Dendritic cell treated with granulocyte-macrophage colony-stimulating factor and Interleukin-4, amounts not matched to agents 40 ng/mL and 50 ng/mL, for 4 days (primary cell): Measurements from ENCODE around the gene WFS1.

Experiments
- H3K27ac Mint-ChIP-seq: one replicate; pipeline ENCODE4 v1.8.0; 2022; ENCODE audit warnings: mild to moderate bottlenecking, mixed read lengths
- H3K27me3 Mint-ChIP-seq: one replicate; pipeline ENCODE4 v1.8.0; 2022; ENCODE audit warnings: mild to moderate bottlenecking, mixed read lengths
- H3K36me3 Mint-ChIP-seq: one replicate; pipeline ENCODE4 v1.8.0; 2022; ENCODE audit warnings: low read depth, mixed read lengths
- H3K4me1 Mint-ChIP-seq: one replicate; pipeline ENCODE4 v1.8.0; 2022; ENCODE audit warnings: low read depth, mixed read lengths
- H3K4me3 Mint-ChIP-seq: one replicate; pipeline ENCODE4 v1.8.0; 2022; ENCODE audit warnings: mild to moderate bottlenecking, moderate library complexity, mixed read lengths
- H3K9me3 Mint-ChIP-seq: one replicate; pipeline ENCODE4 v1.8.0; 2022; ENCODE audit warnings: mixed read lengths
- intact Hi-C: fragments of 100-400 bp; cut with micrococcal nuclease; formaldehyde crosslinking; loops from one replicate; pipeline ENCODE4 v1.15.0; 2022

Gene WFS1

DNA sequence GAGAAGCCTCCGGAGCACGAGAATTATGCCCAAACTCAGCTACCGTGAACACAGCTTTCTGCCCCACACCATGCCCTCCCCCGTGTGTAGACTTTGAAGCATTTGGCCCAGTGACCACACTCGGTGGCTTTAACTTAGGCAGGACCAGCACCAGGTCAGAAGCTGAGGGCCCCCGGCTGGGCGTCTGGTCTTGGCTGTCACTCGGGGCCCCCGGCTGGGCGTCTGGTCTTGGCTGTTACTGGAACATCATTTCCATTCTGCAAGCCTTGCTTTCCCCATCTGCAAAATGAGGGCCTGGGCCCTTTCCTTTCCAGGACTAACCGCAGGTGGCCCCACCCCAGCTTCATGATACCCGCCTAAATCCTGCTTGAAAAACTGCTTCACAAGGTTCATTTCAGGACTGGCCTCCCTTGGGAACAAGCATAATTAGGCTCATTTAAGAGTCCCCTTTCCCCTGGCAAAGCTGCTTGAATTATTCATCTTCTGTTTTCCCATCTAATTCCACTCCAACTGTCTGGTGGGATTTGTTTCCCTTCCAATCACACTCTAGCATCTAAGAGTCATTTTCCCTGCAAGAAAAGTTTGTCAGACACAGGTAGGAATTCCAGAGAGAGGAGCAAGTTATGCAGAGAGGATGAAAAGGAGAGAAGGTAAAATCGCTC, 82.5 kb downstream of the WFS1 start:
- peaks cover 3% of the 10 kb centered on the region for H3K27me3 Mint-ChIP-seq
- H3K4me3 Mint-ChIP-seq, result no peak overlapping the region
- no peaks in the 10 kb centered on the region for H3K36me3 Mint-ChIP-seq
- no peaks in the 10 kb centered on the region for H3K9me3 Mint-ChIP-seq
- intact Hi-C loops, result no loop called here
- H3K4me1 Mint-ChIP-seq, result no peaks in the 10 kb centered on the region
- no peak overlapping the region for H3K27ac Mint-ChIP-seq
